B cell (primary cell): ENCODE results near the gene RASSF1.

Source experiments
- EZH2 ChIP-seq: IDR thresholded peaks from 2 replicates; pipeline ENCODE4 v1.6.1; 2012; ENCODE audit warnings: borderline replicate concordance, low read depth, mild to moderate bottlenecking, moderate library complexity, low read length; ENCODE audit not compliant: insufficient read depth, poor library complexity, severe bottlenecking
- TF ChIP-seq, protein P1 (sequence below): fragments of 200-600 bp; IDR thresholded peaks from one replicate; pipeline ENCODE4 v1.8.0; 2022; ENCODE audit warnings: antibody characterized with exemption, mild to moderate bottlenecking

DNA sequence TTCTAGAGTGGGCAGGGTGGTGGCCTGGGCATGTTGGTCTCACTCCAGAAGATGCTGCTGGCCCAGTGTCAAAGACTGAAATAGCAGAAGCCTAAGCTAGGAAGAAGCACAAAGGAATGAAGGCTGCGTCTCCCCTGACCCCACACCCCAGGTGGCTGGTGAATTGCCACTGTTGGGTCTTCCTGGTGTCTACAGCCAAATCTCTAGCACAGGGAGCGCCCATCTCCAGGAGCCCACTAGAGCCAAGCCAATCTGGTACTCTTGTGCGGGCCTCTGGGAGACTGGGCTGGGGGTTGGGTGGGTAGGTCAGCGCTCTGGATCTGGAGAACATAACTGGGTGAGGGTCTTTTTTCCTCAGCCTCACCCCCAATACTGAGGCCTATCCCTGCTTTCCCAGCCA, 13.5 kb downstream of the RASSF1 start:
- TF ChIP-seq, protein P1, sequence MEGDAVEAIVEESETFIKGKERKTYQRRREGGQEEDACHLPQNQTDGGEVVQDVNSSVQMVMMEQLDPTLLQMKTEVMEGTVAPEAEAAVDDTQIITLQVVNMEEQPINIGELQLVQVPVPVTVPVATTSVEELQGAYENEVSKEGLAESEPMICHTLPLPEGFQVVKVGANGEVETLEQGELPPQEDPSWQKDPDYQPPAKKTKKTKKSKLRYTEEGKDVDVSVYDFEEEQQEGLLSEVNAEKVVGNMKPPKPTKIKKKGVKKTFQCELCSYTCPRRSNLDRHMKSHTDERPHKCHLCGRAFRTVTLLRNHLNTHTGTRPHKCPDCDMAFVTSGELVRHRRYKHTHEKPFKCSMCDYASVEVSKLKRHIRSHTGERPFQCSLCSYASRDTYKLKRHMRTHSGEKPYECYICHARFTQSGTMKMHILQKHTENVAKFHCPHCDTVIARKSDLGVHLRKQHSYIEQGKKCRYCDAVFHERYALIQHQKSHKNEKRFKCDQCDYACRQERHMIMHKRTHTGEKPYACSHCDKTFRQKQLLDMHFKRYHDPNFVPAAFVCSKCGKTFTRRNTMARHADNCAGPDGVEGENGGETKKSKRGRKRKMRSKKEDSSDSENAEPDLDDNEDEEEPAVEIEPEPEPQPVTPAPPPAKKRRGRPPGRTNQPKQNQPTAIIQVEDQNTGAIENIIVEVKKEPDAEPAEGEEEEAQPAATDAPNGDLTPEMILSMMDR = no peak
- TF ChIP-seq EZH2 = no peak
